GM12874 (cell line): ENCODE data around the gene ENDOV.

Experiments
- CTCF ChIP-seq: IDR thresholded peaks from 2 replicates; pipeline ENCODE4 v1.5.1; 2011; ENCODE audit warnings: low read depth, mild to moderate bottlenecking, control low read depth, low read length, moderate library complexity; ENCODE audit not compliant: insufficient read depth

ENDOV gene

GRCh38 chr17:80421381-80422090 is 6.6 kb downstream of the ENDOV start:
- TF ChIP-seq CTCF, result no peak

- no peak for TF ChIP-seq CTCF
These were observed 7.3 kb downstream of the ENDOV start for GRCh38 chr17:80422276-80422675.

GRCh38 chr17:80422981-80423380 is 8.0 kb downstream of the ENDOV start:
- TF ChIP-seq CTCF, result no peak

DNA sequence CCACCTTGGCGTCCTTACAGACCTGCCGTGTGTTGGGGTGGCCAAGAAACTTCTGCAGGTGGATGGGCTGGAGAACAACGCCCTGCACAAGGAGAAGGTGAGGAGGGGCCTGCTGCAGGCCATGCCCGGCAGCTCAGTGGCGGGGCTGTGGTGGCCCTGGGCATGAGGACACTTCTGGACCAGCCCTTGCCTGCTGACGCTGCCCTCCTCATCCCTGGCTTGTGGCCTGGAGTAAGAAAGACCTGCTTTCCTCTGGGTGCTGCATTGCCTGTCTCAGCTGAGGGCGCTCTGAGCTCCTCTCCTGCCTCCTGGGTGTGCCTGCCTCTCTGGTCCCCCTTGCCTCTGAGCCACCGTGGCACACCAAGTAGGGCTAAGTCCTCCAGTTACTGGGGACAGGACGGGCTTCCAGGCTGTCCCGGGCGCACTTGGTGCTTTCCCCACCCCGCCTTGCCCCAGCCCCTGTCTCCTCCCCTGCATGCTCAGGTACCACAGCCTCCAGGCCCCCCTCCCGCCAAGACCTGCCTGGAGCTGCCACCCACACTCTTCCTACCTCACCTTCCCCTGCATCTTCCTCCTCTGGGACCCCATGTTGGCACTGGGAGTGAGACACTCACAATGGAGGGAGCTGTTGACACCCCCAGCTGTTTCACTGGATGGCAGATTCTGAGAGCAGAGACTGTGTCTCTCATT is 8.7 kb downstream of the ENDOV start:
- TF ChIP-seq CTCF, result no peak

DNA sequence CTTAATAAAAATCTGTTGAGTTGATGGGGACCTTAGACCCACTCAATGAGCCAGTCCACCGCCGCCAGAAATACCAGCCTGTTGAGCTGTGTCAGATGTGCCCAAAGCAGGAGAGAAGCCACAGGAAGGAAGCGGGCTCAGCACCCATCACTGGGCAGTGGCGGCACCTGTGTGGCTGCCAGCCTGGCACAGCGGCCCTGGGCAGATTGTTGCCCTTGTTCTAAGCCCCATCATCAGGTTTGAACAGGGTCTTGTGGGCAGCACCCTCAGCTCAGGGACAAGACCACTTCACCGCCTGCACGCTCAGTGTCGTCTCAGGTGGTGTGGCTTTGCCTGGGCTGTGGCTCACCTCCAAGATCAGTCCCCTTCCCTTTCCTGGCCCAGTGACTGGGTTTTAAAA is 9.3 kb downstream of the ENDOV start:
- TF ChIP-seq CTCF, result no peak

DNA sequence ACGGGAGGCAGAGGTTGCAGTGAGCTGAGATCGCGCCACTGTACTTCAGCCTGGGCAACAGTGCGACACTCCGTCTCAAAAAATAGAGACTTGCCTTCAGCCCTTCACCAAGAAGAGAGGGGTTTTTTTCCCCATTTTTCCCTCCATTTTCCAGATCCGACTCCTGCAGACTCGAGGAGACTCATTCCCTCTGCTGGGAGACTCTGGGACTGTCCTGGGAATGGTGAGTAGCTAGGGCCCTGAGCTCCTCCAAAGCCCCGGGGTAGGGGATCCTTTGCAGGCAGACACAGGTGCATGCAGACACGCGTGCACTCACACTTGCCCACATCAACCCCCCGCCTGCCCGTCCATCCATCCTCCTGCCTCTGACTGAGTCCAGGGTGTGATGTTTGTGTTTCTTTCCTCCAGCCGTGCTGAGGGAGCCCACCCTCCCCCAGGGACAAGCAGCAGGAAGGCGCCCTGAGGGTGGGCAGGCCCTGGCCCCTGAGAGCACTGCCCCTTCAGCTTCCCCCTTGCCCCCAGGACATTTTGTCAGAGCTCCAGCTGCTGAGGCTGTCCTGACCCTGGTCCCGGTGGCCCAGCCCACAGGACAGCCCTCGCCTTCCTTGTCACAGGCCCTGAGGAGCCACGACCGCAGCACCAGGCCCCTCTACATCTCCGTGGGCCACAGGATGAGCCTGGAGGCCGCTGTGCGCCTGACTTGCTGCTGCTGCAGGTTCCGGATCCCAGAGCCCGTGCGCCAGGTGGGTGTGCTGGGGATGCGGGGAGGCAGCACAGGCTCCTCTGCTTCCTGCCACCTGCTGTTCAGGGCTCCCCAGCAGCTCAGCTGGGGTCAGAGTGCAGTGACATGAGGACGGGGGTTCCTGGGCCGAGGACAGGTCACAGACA is 10.2 kb downstream of the ENDOV start:
- no peak for TF ChIP-seq CTCF

GRCh38 chr17:80425835-80426426 is 11.0 kb downstream of the ENDOV start:
- no peak for TF ChIP-seq CTCF
